ACC112 (cell line): Measurements from ENCODE around the gene EFHD2.
"Not testable (repeated sequence)": the region's sequence is repeated elsewhere in the genome, so short reads cannot be mapped to it uniquely, and the experiment has no call there.

Source experiments
- H2AFZ ChIP-seq: fragments of 200-600 bp; sonication (generic); one replicate; pipeline ENCODE4 v1.6.0; 2017; ENCODE audit warnings: antibody characterized with exemption, low read length; ENCODE audit not compliant: unreplicated experiment
- H3K27ac ChIP-seq: fragments of 200-600 bp; sonication (generic); 2 replicates; pipeline ENCODE4 v1.5.1; 2014; ENCODE audit warnings: low read depth, mild to moderate bottlenecking, antibody characterized with exemption, low read length, moderate library complexity
- H3K27me3 ChIP-seq: fragments of 200-600 bp; sonication (generic); 2 replicates; pipeline ENCODE4 v1.6.1; 2014; ENCODE audit warnings: mild to moderate bottlenecking, antibody characterized with exemption, low read length, moderate library complexity, mixed read lengths; ENCODE audit not compliant: insufficient read depth
- H3K36me3 ChIP-seq: fragments of 200-600 bp; sonication (generic); 2 replicates; pipeline ENCODE4 v1.6.1; 2016; ENCODE audit warnings: mild to moderate bottlenecking, antibody characterized with exemption, low read length, moderate library complexity, mixed read lengths; ENCODE audit not compliant: insufficient read depth
- H3K4me1 ChIP-seq: fragments of 200-600 bp; sonication (generic); one replicate; pipeline ENCODE4 v1.6.1; 2016; ENCODE audit warnings: low read length, mixed read lengths; ENCODE audit not compliant: insufficient read depth, unreplicated experiment, control insufficient read depth
- H3K4me3 ChIP-seq: fragments of 200-600 bp; sonication (generic); 2 replicates; pipeline ENCODE4 v1.5.1; 2014; ENCODE audit warnings: mild to moderate bottlenecking, low read depth, low read length
- H3K79me2 ChIP-seq: fragments of 200-600 bp; sonication (generic); one replicate; pipeline ENCODE4 v1.6.0; 2016; ENCODE audit warnings: low read length; ENCODE audit not compliant: control insufficient read depth, unreplicated experiment, insufficient read depth

The EFHD2 gene

DNA sequence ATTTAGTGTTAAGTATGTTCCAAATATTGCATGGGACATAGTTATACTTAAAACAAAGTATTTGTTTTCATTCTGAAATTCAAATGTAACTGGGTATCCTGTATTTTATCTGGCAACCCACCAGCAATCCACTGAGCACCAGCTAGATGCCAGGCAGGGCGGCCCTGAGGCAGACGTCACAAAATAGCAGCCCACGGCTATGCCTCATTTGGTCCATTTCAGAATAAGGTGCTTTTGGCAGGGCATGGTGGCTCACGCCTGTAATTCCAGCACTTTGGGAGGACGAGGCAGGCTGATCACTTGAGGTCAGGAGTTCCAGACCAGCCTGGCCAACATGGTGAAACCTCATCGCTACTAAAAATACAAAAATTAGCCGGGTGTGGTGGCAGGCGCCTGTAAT lies 19.9 kb upstream of the EFHD2 start:
- H3K27me3 ChIP-seq, H3K4me3 ChIP-seq, H3K4me1 ChIP-seq, H3K27ac ChIP-seq, H2AFZ ChIP-seq, H3K36me3 ChIP-seq, H3K79me2 ChIP-seq: not testable (repeated sequence)

GRCh38 chr1:15390667-15391066 lies 19.0 kb upstream of the EFHD2 start:
- no peak overlapping the region for H2AFZ ChIP-seq
- no peak overlapping the region for H3K27ac ChIP-seq
- H3K27me3 ChIP-seq: no peaks in the 10 kb centered on the region
- no peaks in the 10 kb centered on the region for H3K79me2 ChIP-seq
- H3K4me3 ChIP-seq: no peak overlapping the region
- H3K36me3 ChIP-seq: no peaks in the 10 kb centered on the region
- no peaks in the 10 kb centered on the region for H3K4me1 ChIP-seq

DNA sequence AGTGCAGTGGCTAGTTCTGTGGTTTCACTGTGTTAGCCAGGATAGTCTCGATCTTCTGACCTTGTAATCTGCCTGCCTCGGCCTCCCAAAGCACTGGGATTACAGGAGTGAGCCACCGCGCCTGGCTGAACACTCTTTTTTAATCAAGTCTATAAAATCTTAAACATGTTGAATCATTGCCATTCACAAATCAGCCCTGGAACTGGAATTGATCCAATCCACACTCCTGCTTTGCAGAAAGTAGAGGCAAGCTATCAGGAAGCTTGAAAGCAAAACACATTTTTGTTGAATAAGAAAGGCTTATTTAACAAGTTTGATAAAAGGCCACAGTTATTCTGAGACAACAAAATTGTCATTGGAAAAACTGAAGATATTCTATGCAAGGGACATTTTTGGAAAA lies 18.3 kb upstream of the EFHD2 start:
- Histone ChIP-seq H3K4me1 (no peaks in the 10 kb centered on the region), H3K79me2 (no peaks in the 10 kb centered on the region), H3K4me3 (no peak overlapping the region), H3K36me3 (no peaks in the 10 kb centered on the region), H3K27ac (no peak overlapping the region), H3K27me3 (no peaks in the 10 kb centered on the region), H2AFZ (no peak overlapping the region)

- no peaks in the 10 kb centered on the region for H3K27me3 ChIP-seq
- H3K4me3 ChIP-seq: no peak overlapping the region
- no peak overlapping the region for H3K27ac ChIP-seq
- no peaks in the 10 kb centered on the region for H3K4me1 ChIP-seq
- H3K36me3 ChIP-seq: no peaks in the 10 kb centered on the region
- H3K79me2 ChIP-seq: no peaks in the 10 kb centered on the region
- no peak overlapping the region for H2AFZ ChIP-seq
Measured at GRCh38 chr1:15393475-15394257, 16.0 kb upstream of the EFHD2 start.

GRCh38 chr1:15394258-15394690 lies 15.4 kb upstream of the EFHD2 start:
- no peak overlapping the region for H2AFZ ChIP-seq
- H3K27me3 ChIP-seq: no peaks in the 10 kb centered on the region
- no peaks in the 10 kb centered on the region for H3K4me1 ChIP-seq
- H3K36me3 ChIP-seq: no peaks in the 10 kb centered on the region
- no peak overlapping the region for H3K4me3 ChIP-seq
- H3K79me2 ChIP-seq: no peaks in the 10 kb centered on the region
- no peak overlapping the region for H3K27ac ChIP-seq

DNA sequence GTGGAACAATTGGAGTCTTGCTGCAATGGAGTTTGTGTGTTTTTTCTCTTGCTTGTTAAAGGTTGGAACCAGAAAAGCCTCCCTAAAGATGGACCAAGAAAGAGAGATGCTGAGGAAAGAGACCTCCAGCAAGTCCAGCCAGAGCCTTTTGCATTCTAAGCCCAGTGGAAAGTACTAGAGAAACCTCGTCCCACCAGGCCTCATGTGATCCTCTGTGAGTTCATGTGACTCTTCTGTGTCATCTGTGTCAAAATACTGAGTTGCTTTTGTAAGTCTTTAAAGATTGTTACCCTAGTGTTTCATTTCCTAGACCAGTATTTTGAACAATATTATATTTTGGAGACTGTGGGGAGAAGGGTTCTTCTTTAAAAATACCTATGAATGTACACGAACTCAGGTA lies 12.5 kb upstream of the EFHD2 start:
- Histone ChIP-seq H3K4me1 (no peaks in the 10 kb centered on the region), H3K79me2 (no peaks in the 10 kb centered on the region), H3K27me3 (no peaks in the 10 kb centered on the region), H2AFZ (no peak overlapping the region), H3K36me3 (no peaks in the 10 kb centered on the region), H3K4me3 (no peak overlapping the region), H3K27ac (no peak overlapping the region)

DNA sequence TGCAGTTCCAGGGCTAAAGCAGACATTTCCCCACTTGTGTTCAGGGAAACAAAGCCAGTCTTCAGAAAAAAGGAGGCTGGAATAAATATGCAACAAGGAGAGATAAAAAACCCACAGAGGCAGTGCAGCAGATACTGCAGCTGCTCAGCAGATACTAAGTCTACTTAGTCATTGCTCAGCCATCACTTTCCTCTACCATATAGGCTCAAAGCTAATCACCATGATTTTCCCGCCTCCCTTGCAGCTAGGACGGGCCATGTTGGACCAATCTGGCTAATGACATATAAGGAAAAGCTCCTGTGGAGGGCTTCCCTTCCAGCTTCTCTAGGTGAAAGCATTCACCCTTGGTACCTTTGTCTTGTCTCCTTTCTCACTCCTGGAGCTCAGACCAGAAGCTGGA lies 10.0 kb upstream of the EFHD2 start:
- no peak overlapping the region for H3K27ac ChIP-seq

GRCh38 chr1:15400627-15401026 lies 9.1 kb upstream of the EFHD2 start:
- Histone ChIP-seq H3K27me3 (no peaks in the 10 kb centered on the region), H3K4me1 (no peaks in the 10 kb centered on the region), H3K79me2 (no peaks in the 10 kb centered on the region), H3K27ac (no peak overlapping the region), H2AFZ (no peak overlapping the region), H3K4me3 (no peak overlapping the region), H3K36me3 (no peaks in the 10 kb centered on the region)

More for the DNA sequence above, 10.0 kb upstream of the EFHD2 start:
- Histone ChIP-seq H2AFZ (no peak overlapping the region), H3K4me3 (no peak overlapping the region), H3K27me3 (no peaks in the 10 kb centered on the region), H3K36me3 (no peaks in the 10 kb centered on the region), H3K4me1 (no peaks in the 10 kb centered on the region), H3K79me2 (no peaks in the 10 kb centered on the region)

- Histone ChIP-seq H3K79me2 (no peaks in the 10 kb centered on the region), H3K4me1 (peaks cover under 1% of the 10 kb centered on the region), H3K27ac (no peak overlapping the region), H3K4me3 (no peak overlapping the region), H3K36me3 (no peaks in the 10 kb centered on the region), H3K27me3 (no peaks in the 10 kb centered on the region), H2AFZ (no peak overlapping the region)
Measured at GRCh38 chr1:15401391-15402055, 8.2 kb upstream of the EFHD2 start.

GRCh38 chr1:15402809-15403450 lies 6.8 kb upstream of the EFHD2 start:
- no peaks in the 10 kb centered on the region for H3K36me3 ChIP-seq
- no peak overlapping the region for H3K27ac ChIP-seq
- H3K4me1 ChIP-seq: peaks cover 14% of the 10 kb centered on the region
- no peaks in the 10 kb centered on the region for H3K27me3 ChIP-seq
- H3K79me2 ChIP-seq: no peaks in the 10 kb centered on the region
- H3K4me3 ChIP-seq: no peak overlapping the region
- no peak overlapping the region for H2AFZ ChIP-seq
